Measurements from ENCODE around the gene ITGAV. TPM values are rescaled to one million over a fixed set of nuclear protein-coding genes. Genes with fewer than 3 reads are reported as not detected.

The ITGAV gene
- total RNA-seq, 4 donors from 2014 or later = 98.4 to 117 (median 105) TPM

- Histone ChIP-seq H3K4me1 (peaks cover 0 to 8% (median 0%) of the 10 kb centered on the region in 4 donors), H3K27me3 (no peaks in the 10 kb centered on the region), H3K36me3 (no peaks in the 10 kb centered on the region), H3K27ac (replicated peaks in 1 of 4) (no peak overlapping the region), H3K4me3 (no peak overlapping the region), H3K9me3 (no peaks in the 10 kb centered on the region)
- no peak for DNase-seq (ENCODE audit: extremely low spot score)
- no peak for TF ChIP-seq POLR2A (IDR thresholded peaks at IDR 0.05; ENCODE audit: low read depth)
- TF ChIP-seq POLR2AphosphoS5 (IDR thresholded peaks at IDR 0.05) = no peak
- TF ChIP-seq CTCF (IDR thresholded peaks at IDR 0.05) = no peak
- no peak for TF ChIP-seq EP300 (IDR thresholded peaks at IDR 0.05)
- WGBS = 100% methylated on average over 1 of the region's 1 CpG
- intact Hi-C loops (cut with DNase I) = no loop called here
Observed at GRCh38 chr2:186716004-186716403, 126.1 kb downstream of the ITGAV start.

- Histone ChIP-seq H3K27me3 (no peaks in the 10 kb centered on the region), H3K9me3 (no peaks in the 10 kb centered on the region), H3K27ac (replicated peaks in 1 of 4) (no peak overlapping the region), H3K36me3 (no peaks in the 10 kb centered on the region), H3K4me3 (no peak overlapping the region), H3K4me1 (peaks cover 0 to 8% (median 0%) of the 10 kb centered on the region in 4 donors)
- DNase-seq (ENCODE audit: extremely low spot score) = no peak
- intact Hi-C loops (cut with DNase I) = no loop called here
- WGBS = 25% methylated on average over 2 of the region's 2 CpGs
- no peak for TF ChIP-seq CTCF (IDR thresholded peaks at IDR 0.05)
- TF ChIP-seq EP300 (IDR thresholded peaks at IDR 0.05) = no peak
- no peak for TF ChIP-seq POLR2A (IDR thresholded peaks at IDR 0.05; ENCODE audit: low read depth)
Observed at GRCh38 chr2:186716899-186717298, 127.0 kb downstream of the ITGAV start.

- 65% methylated on average over 3 of the region's 3 CpGs for WGBS
- Histone ChIP-seq H3K27ac (replicated peaks in 1 of 4) (no peak overlapping the region), H3K9me3 (no peaks in the 10 kb centered on the region), H3K27me3 (no peaks in the 10 kb centered on the region), H3K4me3 (no peak overlapping the region), H3K4me1 (peaks cover 0 to 8% (median 0%) of the 10 kb centered on the region in 4 donors), H3K36me3 (no peaks in the 10 kb centered on the region)
- no peak for DNase-seq (ENCODE audit: extremely low spot score)
- TF ChIP-seq POLR2A (IDR thresholded peaks at IDR 0.05; ENCODE audit: low read depth) (no peak), POLR2AphosphoS5 (IDR thresholded peaks at IDR 0.05) (no peak), EP300 (IDR thresholded peaks at IDR 0.05) (no peak), CTCF (IDR thresholded peaks at IDR 0.05) (no peak)
- intact Hi-C loops (cut with DNase I) = no loop called here
Observed at GRCh38 chr2:186717320-186718007, 127.6 kb downstream of the ITGAV start.

- Histone ChIP-seq H3K4me1 (peaks cover 0 to 8% (median 0%) of the 10 kb centered on the region in 4 donors), H3K36me3 (no peaks in the 10 kb centered on the region), H3K4me3 (no peak overlapping the region), H3K27me3 (no peaks in the 10 kb centered on the region), H3K27ac (replicated peaks in 1 of 4) (no peak overlapping the region), H3K9me3 (no peaks in the 10 kb centered on the region)
- WGBS = 100% methylated on average over 3 of the region's 3 CpGs
- no peak for TF ChIP-seq CTCF (IDR thresholded peaks at IDR 0.05)
- no peak for TF ChIP-seq POLR2A (IDR thresholded peaks at IDR 0.05; ENCODE audit: low read depth)
- no peak for TF ChIP-seq EP300 (IDR thresholded peaks at IDR 0.05)
- TF ChIP-seq POLR2AphosphoS5 (IDR thresholded peaks at IDR 0.05) = no peak
- intact Hi-C loops (cut with DNase I) = no loop called here
- DNase-seq (ENCODE audit: extremely low spot score) = no peak
Observed at GRCh38 chr2:186718122-186718521, 128.3 kb downstream of the ITGAV start.

GRCh38 chr2:186718903-186719302 is 129.0 kb downstream of the ITGAV start:
- TF ChIP-seq POLR2AphosphoS5 (IDR thresholded peaks at IDR 0.05) = no peak
- TF ChIP-seq CTCF (IDR thresholded peaks at IDR 0.05) = no peak
- TF ChIP-seq EP300 (IDR thresholded peaks at IDR 0.05) = no peak
- no peak for TF ChIP-seq POLR2A (IDR thresholded peaks at IDR 0.05; ENCODE audit: low read depth)
- Histone ChIP-seq H3K36me3 (no peaks in the 10 kb centered on the region), H3K27ac (replicated peaks in 1 of 4) (no peak overlapping the region), H3K27me3 (no peaks in the 10 kb centered on the region), H3K4me3 (no peak overlapping the region), H3K4me1 (peaks cover 0 to 8% (median 0%) of the 10 kb centered on the region in 4 donors), H3K9me3 (no peaks in the 10 kb centered on the region)
- intact Hi-C loops (cut with DNase I) = no loop called here
- DNase-seq (ENCODE audit: extremely low spot score) = no peak
- WGBS = 85% methylated on average over 4 of the region's 4 CpGs

All from esophagus muscularis mucosa (tissue), 4 donors.